DMS114 treated with DMSO at 0.1 percent for 48 hours (cell line): ENCODE measurements around the gene ARV1.
A peak's percentile ranks its signal among the peaks of the same experiment; 100 is the strongest.

Experiments
- DNase-seq: peaks from one replicate; lab custom pipeline; 2025; ENCODE audit not compliant: unreplicated experiment; lab: John Stamatoyannopoulos, UW

ARV1 gene

DNA sequence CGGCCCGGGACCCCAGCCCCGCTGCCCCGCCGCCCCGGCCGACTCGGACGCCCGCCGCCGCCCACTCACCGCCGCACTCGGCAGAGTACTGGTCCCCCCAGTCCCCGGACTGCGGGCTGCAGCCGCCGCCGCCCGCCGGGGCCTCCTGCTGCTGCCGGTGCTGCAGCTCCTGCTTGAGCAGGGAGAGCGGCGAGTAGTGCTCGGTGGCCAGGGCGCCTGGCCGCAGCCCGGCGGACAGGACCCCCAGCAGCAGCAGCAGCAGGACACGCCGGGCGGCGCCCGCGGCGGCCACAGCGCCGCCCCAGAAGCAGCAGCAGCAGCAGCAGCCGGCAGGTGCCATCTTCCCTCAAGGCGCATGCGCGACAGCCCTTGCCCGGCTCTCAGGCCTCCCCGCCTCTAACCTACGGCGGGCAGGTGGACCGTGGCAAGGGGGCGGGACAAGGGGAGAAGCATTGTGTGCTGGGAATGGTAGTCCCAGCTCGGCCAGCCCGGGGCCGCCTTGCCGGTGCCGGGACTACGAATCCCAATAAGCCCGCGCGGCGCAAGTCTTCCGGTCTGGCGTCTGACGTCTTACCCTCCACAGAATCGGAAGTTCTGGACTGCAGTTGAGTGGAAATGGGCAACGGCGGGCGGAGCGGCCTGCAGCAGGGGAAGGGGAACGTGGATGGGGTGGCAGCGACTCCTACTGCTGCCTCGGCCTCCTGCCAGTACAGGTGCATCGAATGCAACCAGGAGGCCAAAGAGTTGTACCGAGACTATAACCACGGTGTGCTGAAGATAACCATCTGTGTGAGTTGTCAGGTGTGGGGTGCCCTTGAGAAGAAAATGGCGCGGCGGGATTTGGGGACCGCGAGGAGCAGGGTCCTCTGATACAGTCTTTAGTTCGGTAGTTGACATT is at the start of gene ARV1, which contains the start of gene TTC13:
Gene ARV1 (plus strand): TSS at position 604 of the 898 bp plus-strand sequence. CDS start 12 bp downstream, at position 616.
Gene TTC13 (minus strand): TSS at position 371 of the 898 bp plus-strand sequence. CDS start 31 bp downstream, at position 340.
- DNase-seq, result peak; percentile 96

DNA sequence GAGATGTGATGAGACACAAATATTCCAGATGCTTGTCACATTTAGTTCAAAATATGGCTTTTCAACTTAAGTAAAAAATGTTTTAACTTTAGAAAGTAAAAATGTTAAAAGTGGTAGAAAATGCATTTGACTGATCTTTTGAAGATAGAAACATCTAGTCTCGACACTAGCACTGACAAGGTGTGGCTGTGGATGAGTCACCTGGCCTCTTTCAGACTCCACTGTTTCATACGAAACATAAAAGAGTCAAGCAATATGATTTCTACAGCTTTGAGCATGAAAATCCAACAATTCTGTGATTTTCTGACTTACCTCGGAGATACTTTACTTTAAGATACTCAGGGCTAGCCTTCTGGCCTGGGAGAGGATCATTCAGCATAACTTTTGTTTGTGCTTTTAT is 47.9 kb upstream of the ARV1 start:
- no peak for DNase-seq

DNA sequence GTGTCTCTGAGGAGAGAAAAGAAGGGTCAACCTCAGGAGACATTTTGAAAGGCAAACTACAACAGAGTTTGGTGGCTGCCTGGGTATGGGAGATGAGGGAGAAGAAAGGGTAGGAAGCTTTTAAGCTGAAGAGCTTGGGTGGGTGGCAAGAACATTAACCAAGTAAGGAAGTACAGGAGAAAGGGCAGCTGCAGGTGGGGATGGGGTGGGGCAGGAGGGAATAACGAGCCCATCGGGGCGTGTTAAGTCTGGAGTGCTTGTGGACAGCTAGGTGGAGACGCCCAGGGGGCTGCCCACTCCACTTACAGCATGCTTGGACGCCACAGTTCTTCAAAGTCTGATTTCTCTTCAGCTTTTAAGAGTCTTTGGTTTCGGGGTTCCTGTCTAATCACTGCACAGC is 43.0 kb upstream of the ARV1 start:
- DNase-seq, result no peak

- DNase-seq, result no peak
These were observed 42.4 kb upstream of the ARV1 start for GRCh38 chr1:230936475-230936874.

- no peak for DNase-seq
These were observed 41.5 kb upstream of the ARV1 start for GRCh38 chr1:230937371-230937770.

- no peak for DNase-seq
These were observed 39.9 kb upstream of the ARV1 start for GRCh38 chr1:230938924-230939368.

GRCh38 chr1:230939806-230940489 is 38.9 kb upstream of the ARV1 start:
- DNase-seq, result no peak

GRCh38 chr1:230940848-230941247 is 38.0 kb upstream of the ARV1 start:
- DNase-seq, result no peak

DNA sequence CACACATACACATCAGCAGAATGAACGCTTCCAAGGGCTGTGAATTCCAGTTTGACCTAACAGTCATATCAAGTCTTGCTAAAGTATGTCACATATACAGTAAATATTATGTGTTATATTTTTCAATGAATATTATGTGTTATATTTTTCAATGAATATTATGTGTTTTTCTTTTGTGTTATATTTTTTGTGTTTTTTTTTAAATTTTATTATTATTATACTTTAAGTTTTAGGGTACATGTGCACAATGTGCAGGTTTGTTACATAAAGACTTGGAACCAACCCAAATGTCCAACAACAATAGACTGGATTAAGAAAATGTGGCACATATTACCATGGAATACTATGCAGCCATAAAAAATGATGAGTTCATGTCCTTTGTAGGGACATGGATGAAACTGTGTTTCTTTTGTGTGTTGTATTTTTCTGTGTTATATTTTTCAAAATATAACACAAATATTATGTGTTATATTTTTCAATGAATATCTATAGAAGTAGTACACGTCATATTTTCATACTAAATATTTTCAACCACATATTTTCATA is 35.8 kb upstream of the ARV1 start:
- DNase-seq, result no peak

- DNase-seq, result no peak
These were observed 30.6 kb upstream of the ARV1 start for GRCh38 chr1:230948301-230948700.

DNA sequence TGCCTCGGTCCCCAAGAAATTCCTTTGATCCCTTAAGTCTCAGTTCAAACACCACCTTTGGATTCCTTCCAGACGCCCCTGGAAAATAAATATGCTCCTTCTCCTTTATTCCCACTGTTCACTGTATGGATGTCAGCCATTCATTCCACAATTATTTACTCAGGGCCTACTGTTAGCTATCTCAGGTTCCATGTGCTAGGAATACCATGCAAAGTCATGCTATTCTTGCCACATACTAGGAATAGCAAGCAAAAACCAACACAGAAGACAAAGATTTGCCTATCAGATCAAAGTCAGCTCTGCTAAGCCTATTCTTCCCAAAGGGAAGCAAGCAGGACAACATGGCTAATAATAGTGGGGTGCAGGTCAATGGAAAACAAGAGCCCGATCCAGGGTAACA is 30.0 kb upstream of the ARV1 start:
- DNase-seq, result no peak

DNA sequence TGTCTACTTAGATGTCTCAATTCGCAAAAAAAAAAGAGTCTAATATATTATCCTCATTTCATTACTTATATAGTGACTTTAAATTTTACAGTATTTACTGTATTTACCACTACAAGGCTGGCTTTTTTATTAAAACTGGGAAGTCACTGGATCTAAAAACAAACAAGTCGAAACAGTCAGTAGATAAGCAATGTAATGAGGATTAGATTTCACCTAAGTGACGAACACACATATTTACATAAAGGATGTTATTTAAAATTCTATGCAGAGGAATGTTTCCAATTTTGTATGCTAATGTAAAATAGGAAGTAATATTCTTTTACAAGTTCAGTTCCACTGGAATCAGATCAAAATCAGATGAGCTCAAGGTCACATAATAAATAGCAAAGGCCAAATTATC is 28.5 kb upstream of the ARV1 start:
- no peak for DNase-seq

DNA sequence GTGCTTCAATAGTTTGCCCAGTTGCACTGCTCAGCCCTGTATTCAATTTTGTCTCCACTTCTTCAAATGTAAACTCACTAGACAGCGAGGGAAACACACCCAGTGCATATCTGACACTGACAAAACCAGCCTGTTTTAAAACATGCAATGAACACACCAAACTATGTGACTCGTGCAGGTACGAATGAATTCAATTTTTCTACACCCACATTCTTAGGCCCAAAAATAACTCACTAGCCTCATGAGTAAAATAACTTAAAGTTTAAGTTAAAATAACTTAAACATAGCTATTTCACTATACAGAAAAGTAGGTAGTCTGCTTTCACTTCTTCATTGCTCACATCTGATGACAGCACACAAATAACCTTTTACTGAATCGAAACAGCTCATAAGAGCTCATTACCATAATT is 21.3 kb upstream of the ARV1 start:
- no peak for DNase-seq

DNA sequence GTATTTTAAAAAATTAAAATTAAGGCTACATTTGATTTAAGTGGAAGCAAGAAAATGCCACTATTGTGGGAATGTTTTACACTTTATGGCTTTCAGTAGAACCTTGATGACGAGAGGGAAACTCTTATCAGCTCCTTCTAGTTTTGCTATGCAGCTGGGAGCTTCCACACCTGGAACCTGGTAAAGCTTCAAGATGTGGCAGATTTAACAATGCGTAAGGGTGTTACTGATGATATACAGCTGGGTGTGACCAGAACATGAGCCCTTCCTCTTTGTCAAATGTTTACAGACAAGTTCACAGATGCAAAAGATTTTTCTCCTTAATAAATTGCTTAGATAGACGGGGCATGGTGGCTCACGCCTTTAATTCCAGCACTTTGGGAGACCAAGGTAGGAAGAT is 20.5 kb upstream of the ARV1 start:
- DNase-seq, result no peak

DNA sequence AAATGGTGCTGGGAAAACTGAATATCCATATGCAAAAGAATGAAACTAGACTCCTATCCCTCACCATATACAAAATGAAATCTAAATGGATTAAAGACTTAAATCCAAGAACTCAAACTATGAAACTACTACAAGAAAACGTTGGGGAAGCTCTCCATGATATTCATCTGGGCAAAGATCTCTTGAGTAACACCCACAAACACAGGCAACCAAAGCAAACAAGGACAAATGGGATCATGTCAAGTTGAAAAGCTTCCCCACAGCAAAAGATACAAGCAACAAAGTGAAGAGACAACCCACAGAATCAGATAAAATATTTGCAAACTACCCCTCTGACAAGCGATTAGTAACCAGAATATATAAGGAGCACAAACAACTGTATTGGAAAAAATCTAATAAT is 14.0 kb upstream of the ARV1 start:
- no peak for DNase-seq

DNA sequence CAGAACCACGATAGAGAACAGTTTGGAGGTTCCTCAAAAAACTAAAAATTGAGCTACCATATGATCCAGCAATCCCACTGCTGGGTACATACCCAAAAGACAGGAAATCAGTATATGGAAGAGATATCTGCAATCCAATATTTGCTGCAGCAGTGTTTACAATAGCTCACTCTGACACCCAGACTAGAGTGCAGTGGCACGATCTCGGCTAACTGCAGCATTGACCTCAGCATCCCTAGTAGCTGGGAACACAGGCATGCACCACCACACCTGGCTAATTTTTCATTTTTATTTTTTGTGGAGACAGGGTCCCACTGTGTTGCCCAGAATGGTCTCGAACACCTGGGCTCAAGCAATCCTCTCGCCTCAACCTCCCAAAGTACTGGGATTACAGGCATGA is 13.4 kb upstream of the ARV1 start:
- DNase-seq, result no peak

DNA sequence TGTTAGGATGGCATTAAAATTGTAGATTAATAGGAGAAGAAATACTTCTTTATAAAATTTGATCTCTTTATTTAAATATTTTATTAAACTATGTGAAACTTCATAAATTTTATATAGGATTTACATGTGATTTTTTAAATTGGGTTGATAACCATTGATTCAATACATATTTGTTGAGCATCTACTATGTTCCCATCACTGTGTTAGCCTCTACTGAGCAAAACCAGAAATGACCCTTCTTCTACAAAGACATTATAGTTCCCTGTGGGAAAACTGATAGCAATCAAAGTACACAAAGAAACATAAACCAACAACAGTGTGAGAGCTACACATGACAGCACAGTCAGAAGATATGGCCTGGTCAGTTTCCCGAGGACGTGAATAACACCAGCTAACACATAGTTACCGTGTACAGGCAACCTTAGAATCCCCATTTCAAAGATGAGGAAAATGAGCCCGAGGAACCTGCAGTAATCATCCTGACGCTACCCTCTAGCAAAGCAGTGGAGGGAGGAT is 12.5 kb upstream of the ARV1 start:
- no peak for DNase-seq

DNA sequence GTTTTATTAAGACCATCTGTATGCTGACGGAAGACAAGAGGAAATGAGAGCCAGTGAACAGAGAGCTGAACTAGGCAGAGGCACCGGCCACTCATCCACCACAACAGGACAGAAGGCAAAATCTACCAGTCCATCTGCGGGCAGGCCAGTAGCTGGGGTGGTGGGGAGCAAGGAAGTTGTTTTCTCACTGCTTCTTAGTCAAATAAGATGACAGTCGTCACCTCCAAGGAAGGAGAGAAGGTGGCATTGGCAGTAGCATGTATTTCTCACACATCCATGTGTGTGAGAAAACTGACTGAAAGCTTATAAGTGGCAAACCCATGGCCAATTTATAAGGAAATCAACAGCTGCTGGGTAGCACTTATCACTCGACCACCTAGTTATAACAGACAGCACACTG is 8.5 kb upstream of the ARV1 start:
- no peak for DNase-seq

DNA sequence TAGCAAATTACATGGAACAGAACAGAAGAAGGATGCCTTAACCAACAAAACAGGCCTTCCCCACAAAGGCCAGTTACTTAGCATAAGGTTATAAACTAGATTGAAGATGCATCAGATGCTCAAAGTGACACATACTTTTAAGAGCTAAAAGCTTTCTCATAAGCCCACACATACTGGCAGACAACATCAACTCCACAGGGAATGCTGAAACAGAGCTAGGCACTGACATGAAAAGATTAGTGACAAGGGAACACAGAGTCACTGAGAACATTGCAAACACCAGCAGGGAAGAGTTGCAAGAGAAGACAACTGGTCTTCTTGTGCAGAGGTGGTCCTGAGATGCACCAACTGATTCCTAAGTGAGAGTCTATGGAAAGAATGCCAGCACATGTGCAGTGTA is 7.1 kb upstream of the ARV1 start:
- no peak for DNase-seq

DNA sequence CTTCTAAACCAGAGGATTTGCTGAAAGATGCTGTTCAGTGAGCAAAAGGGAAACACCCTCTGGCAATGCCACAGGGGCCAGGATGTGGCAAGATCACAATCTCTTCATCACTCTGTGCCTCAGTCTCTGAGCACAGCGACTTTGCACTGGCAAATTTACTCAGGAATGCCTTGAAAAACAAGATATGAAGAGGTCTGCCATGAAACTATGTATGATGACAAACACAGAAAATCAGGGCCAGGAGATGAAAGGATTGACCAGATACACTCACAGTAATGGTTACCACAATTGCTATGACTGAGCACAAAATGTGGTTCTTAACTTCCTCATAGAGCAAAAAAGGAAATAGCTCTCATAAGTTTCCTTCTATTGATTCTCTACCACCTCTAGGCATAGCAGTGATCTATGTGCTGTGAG is 6.0 kb upstream of the ARV1 start:
- no peak for DNase-seq

GRCh38 chr1:230975636-230976035 is 3.3 kb upstream of the ARV1 start:
- no peak for DNase-seq

GRCh38 chr1:230976360-230976759 is 2.5 kb upstream of the ARV1 start:
- no peak for DNase-seq
